Measurements from ENCODE around the gene ABHD12B.

GRCh38 chr14:50951032-50951431, 79.2 kb downstream of the ABHD12B start:
- no peak for TF ChIP-seq POLR2A (IDR thresholded peaks at IDR 0.05; ENCODE audit: low read length)
- no peak for TF ChIP-seq GATA1 (IDR thresholded peaks at IDR 0.05; ENCODE audit: low read depth, low read length)
